Trophoblast cell (in vitro differentiated cells and primary cell): Measurements from ENCODE around the gene LYSMD2.

ENCODE experiments used
- DNase-seq, 2 donors: peaks; one replicate each; pipeline ENCODE4 v3.0.0-alpha.2; 2016
- H2AFZ ChIP-seq: 2 replicates; pipeline ENCODE4 v1.6.1; 2013; ENCODE audit warnings: low read length, moderate library complexity, mild to moderate bottlenecking; ENCODE audit not compliant: insufficient read depth, poor library complexity
- H2AK5ac ChIP-seq: 2 replicates; pipeline ENCODE4 v1.6.1; 2013; ENCODE audit warnings: mild to moderate bottlenecking, low read length
- H2BK120ac ChIP-seq: 2 replicates; pipeline ENCODE4 v1.6.1; 2013; ENCODE audit warnings: low read length, mild to moderate bottlenecking, moderate library complexity; ENCODE audit not compliant: insufficient read depth, poor library complexity
- H2BK12ac ChIP-seq: 2 replicates; pipeline ENCODE4 v1.6.1; 2013; ENCODE audit warnings: mild to moderate bottlenecking, low read length, moderate library complexity
- H2BK5ac ChIP-seq: 2 replicates; pipeline ENCODE4 v1.6.1; 2013; ENCODE audit warnings: low read length, low read depth, moderate library complexity, mild to moderate bottlenecking; ENCODE audit not compliant: poor library complexity
- H3K14ac ChIP-seq: 2 replicates; pipeline ENCODE4 v1.6.1; 2013; ENCODE audit warnings: mild to moderate bottlenecking, low read length
- H3K18ac ChIP-seq: 2 replicates; pipeline ENCODE4 v1.6.1; 2013; ENCODE audit warnings: mild to moderate bottlenecking, low read length
- H3K23ac ChIP-seq: 2 replicates; pipeline ENCODE4 v1.6.1; 2013; ENCODE audit warnings: low read length
- H3K27ac ChIP-seq: 2 replicates; pipeline ENCODE4 v1.5.1; 2013; ENCODE audit warnings: low read depth, mild to moderate bottlenecking, inconsistent platforms, low read length, moderate library complexity
- H3K27me3 ChIP-seq: 2 replicates; pipeline ENCODE4 v1.6.1; 2013; ENCODE audit warnings: inconsistent platforms, mild to moderate bottlenecking, low read length, moderate library complexity; ENCODE audit not compliant: insufficient read depth
- H3K36me3 ChIP-seq, 2 experiments: 1 replicate in 1 of 2; 2 replicates in 1 of 2; pipeline ENCODE4 v1.6.1; 2013; ENCODE audit warnings: low read length in 2 of 2, mild to moderate bottlenecking in 2 of 2, moderate library complexity in 1 of 2; ENCODE audit not compliant: insufficient read depth in 2 of 2, control insufficient read depth in 1 of 2
- H3K4ac ChIP-seq: 2 replicates; pipeline ENCODE4 v1.6.1; 2013; ENCODE audit warnings: low read depth, mild to moderate bottlenecking, low read length, moderate library complexity
- H3K4me1 ChIP-seq, 2 experiments: 1 replicate in 1 of 2; 2 replicates in 1 of 2; pipeline ENCODE4 v1.6.1; 2013; ENCODE audit warnings: low read length in 2 of 2, mild to moderate bottlenecking in 2 of 2, moderate library complexity in 1 of 2; ENCODE audit not compliant: insufficient read depth in 2 of 2, control insufficient read depth in 1 of 2
- H3K4me2 ChIP-seq: 2 replicates; pipeline ENCODE4 v1.6.1; 2013; ENCODE audit warnings: inconsistent platforms, mild to moderate bottlenecking, low read length, moderate library complexity
- H3K4me3 ChIP-seq: 2 replicates; pipeline ENCODE4 v1.5.1; 2013; ENCODE audit warnings: mild to moderate bottlenecking, low read depth, low read length, inconsistent platforms
- H3K79me1 ChIP-seq: one replicate; pipeline ENCODE4 v1.6.1; 2013; ENCODE audit warnings: low read length
- H3K79me2 ChIP-seq: 2 replicates; pipeline ENCODE4 v1.6.1; 2013; ENCODE audit warnings: low read length, mild to moderate bottlenecking; ENCODE audit not compliant: control insufficient read depth, insufficient read depth, poor library complexity
- H3K9ac ChIP-seq: 2 replicates; pipeline ENCODE4 v1.6.1; 2013; ENCODE audit warnings: mild to moderate bottlenecking, low read length
- H3K9me3 ChIP-seq: 2 replicates; pipeline ENCODE4 v1.6.1; 2013; ENCODE audit warnings: low read depth, mild to moderate bottlenecking, control low read depth, inconsistent platforms, low read length; ENCODE audit not compliant: insufficient read depth
- H4K12ac ChIP-seq: 2 replicates; pipeline ENCODE4 v1.6.1; 2013; ENCODE audit warnings: low read depth, mild to moderate bottlenecking, low read length, moderate library complexity
- H4K8ac ChIP-seq: 2 replicates; pipeline ENCODE4 v1.6.1; 2013; ENCODE audit warnings: low read depth, mild to moderate bottlenecking, low read length, moderate library complexity
- H4K91ac ChIP-seq: one replicate; pipeline ENCODE4 v1.6.1; 2013; ENCODE audit warnings: low read depth, mild to moderate bottlenecking, low read length, moderate library complexity
- WGBS: extraction: QIAGEN DNeasy Blood & Tissue Kit; methylation state at CpG from one replicate; pipeline ENCODE4 v1.1.7; 2013; ENCODE audit warnings: missing lambda C conversion rate; ENCODE audit not compliant: insufficient read length, insufficient coverage; ENCODE audit errors: extremely low coverage; 5-methylcytosine and 5-hydroxymethylcytosine counted together

LYSMD2 gene

DNA sequence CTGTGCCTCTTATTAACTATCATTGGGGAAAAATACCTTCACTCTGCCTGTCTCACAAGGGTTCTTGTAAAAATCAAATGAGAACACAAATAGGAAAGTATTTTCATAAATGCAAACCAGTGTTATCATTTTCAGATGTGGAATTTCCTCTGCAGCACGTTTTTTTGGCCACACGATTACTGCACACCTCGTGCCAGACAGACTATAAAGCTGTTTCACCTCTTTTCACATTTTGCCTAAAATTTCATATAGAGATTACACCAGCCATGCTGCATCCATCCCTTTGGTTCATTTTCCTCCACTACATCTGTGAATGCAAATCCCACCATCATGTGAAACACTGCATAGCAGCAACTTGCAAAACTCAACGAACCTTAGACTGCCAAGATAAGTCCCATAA, 12.7 kb upstream of the LYSMD2 start:
- no peak overlapping the region for H3K4me3 ChIP-seq
- no peak overlapping the region for H4K91ac ChIP-seq
- no peak overlapping the region for H2AK5ac ChIP-seq
- H3K9me3 ChIP-seq = no peaks in the 10 kb centered on the region
- H3K18ac ChIP-seq = no peak overlapping the region
- H3K79me2 ChIP-seq = no peaks in the 10 kb centered on the region
- H3K27ac ChIP-seq = no peak overlapping the region
- H2AFZ ChIP-seq = no peak overlapping the region
- no peak overlapping the region for H4K12ac ChIP-seq
- WGBS = no CpG with 5 or more reads among the region's 4 CpGs
- H3K23ac ChIP-seq = no peak overlapping the region
- H4K8ac ChIP-seq = no peak overlapping the region
- peaks cover 0 to 3% of the 10 kb centered on the region in 2 experiments for H3K4me1 ChIP-seq
- H3K4me2 ChIP-seq = no peak overlapping the region
- H3K14ac ChIP-seq = no peak overlapping the region
- H3K27me3 ChIP-seq = no peaks in the 10 kb centered on the region
- H3K4ac ChIP-seq = no peak overlapping the region
- H3K36me3 ChIP-seq = no peaks in the 10 kb centered on the region
- H3K79me1 ChIP-seq = no peaks in the 10 kb centered on the region
- no peak for DNase-seq
- H3K9ac ChIP-seq = no peak overlapping the region
- no peak overlapping the region for H2BK5ac ChIP-seq
- H2BK120ac ChIP-seq = no peak overlapping the region
- no peak overlapping the region for H2BK12ac ChIP-seq

DNA sequence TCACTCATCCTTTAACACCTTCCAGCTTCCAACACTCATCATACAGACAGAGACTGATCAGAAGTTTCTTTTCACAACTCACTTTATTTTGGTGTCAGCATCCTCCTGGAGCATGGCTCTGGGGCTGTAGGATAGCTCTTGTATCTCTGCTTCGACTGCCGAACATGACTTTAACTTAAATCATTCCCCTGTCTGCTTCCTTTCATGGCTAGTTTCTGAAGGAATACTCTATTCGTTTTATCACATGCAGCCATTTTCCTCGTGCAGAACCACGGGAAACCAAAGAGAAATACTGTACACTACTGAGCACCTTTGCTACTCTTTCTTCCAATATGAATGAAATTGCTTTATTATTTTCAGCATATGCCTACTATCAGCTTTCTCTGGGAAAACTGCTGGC, 11.9 kb upstream of the LYSMD2 start:
- DNase-seq = no peak
- H2BK120ac ChIP-seq = no peak overlapping the region
- no peak overlapping the region for H3K23ac ChIP-seq
- H4K8ac ChIP-seq = no peak overlapping the region
- H3K4me1 ChIP-seq = peaks cover 0 to 3% of the 10 kb centered on the region in 2 experiments
- H3K9ac ChIP-seq = no peak overlapping the region
- H3K36me3 ChIP-seq = no peaks in the 10 kb centered on the region
- no peak overlapping the region for H3K27ac ChIP-seq
- no peak overlapping the region for H3K4me2 ChIP-seq
- no peak overlapping the region for H2BK5ac ChIP-seq
- no peak overlapping the region for H3K18ac ChIP-seq
- H3K4me3 ChIP-seq = no peak overlapping the region
- H3K14ac ChIP-seq = no peak overlapping the region
- no peak overlapping the region for H2AK5ac ChIP-seq
- no peaks in the 10 kb centered on the region for H3K79me1 ChIP-seq
- H2AFZ ChIP-seq = no peak overlapping the region
- H4K12ac ChIP-seq = no peak overlapping the region
- no peak overlapping the region for H3K4ac ChIP-seq
- no peaks in the 10 kb centered on the region for H3K9me3 ChIP-seq
- H4K91ac ChIP-seq = no peak overlapping the region
- no peaks in the 10 kb centered on the region for H3K27me3 ChIP-seq
- H2BK12ac ChIP-seq = no peak overlapping the region
- no peaks in the 10 kb centered on the region for H3K79me2 ChIP-seq
- no CpG with 5 or more reads among the region's 5 CpGs for WGBS

- Histone ChIP-seq H4K12ac (no peak overlapping the region), H2BK12ac (no peak overlapping the region), H3K4me1 (peaks cover 2 to 4% of the 10 kb centered on the region in 2 experiments), H2AK5ac (no peak overlapping the region), H3K14ac (no peak overlapping the region), H3K27me3 (no peaks in the 10 kb centered on the region), H3K18ac (no peak overlapping the region), H2AFZ (no peak overlapping the region), H3K9me3 (no peaks in the 10 kb centered on the region), H3K9ac (no peak overlapping the region), H3K27ac (no peak overlapping the region), H3K4ac (no peak overlapping the region), H3K23ac (no peak overlapping the region), H3K36me3 (no peaks in the 10 kb centered on the region), H2BK120ac (no peak overlapping the region), H2BK5ac (no peak overlapping the region), H3K4me2 (no peak overlapping the region), H4K91ac (no peak overlapping the region), H3K79me2 (no peaks in the 10 kb centered on the region), H3K4me3 (no peak overlapping the region), H3K79me1 (peaks cover 4% of the 10 kb centered on the region), H4K8ac (no peak overlapping the region)
- whole genome bisulfite sequencing = no CpG with 5 or more reads among the region's 2 CpGs
- no peak for DNase-seq
Measured at GRCh38 chr15:51739061-51739712, 1.7 kb upstream of the LYSMD2 start.

DNA sequence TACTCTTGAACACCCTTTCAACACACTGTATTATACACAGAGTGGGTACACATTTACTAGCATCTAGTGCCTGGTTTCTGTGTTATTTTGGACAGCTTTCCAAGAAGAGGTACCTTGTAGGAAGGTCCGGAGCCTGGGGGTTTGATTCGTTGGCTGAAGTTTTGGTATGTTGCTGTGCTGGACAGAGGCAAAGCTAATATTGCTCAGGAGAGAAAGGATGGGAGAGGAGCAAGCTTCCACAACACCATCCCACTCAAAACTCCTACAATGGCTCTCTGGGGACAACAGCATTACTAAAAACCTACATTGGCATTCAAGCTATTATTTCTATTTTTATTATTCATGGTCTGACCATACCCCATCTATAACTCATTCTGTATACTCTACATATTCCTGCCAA, 1.1 kb upstream of the LYSMD2 start:
- H3K27ac ChIP-seq = no peak overlapping the region
- no peak overlapping the region for H4K12ac ChIP-seq
- H2AK5ac ChIP-seq = no peak overlapping the region
- no peak overlapping the region for H4K8ac ChIP-seq
- no peaks in the 10 kb centered on the region for H3K27me3 ChIP-seq
- no peak overlapping the region for H4K91ac ChIP-seq
- no peak overlapping the region for H3K18ac ChIP-seq
- no peak overlapping the region for H3K4ac ChIP-seq
- no peak overlapping the region for H2BK12ac ChIP-seq
- no CpG with 5 or more reads among the region's 2 CpGs for WGBS
- peaks cover 2 to 4% of the 10 kb centered on the region in 2 experiments for H3K4me1 ChIP-seq
- no peak overlapping the region for H3K4me3 ChIP-seq
- no peaks in the 10 kb centered on the region for H3K36me3 ChIP-seq
- H3K9me3 ChIP-seq = no peaks in the 10 kb centered on the region
- no peak overlapping the region for H2BK5ac ChIP-seq
- H3K9ac ChIP-seq = no peak overlapping the region
- H3K14ac ChIP-seq = no peak overlapping the region
- H3K4me2 ChIP-seq = no peak overlapping the region
- DNase-seq = no peak
- no peaks in the 10 kb centered on the region for H3K79me2 ChIP-seq
- peaks cover 4% of the 10 kb centered on the region for H3K79me1 ChIP-seq
- H2AFZ ChIP-seq = no peak overlapping the region
- H3K23ac ChIP-seq = no peak overlapping the region
- no peak overlapping the region for H2BK120ac ChIP-seq
